ENCODE measurements around the gene PTPRO.

GRCh38 chr12:15602051-15602672, 279.9 kb downstream of the PTPRO start:
- TF ChIP-seq CTCF (IDR thresholded peaks at IDR 0.05; ENCODE audit: low read depth, low read length, missing input control) (no peak), MAX (IDR thresholded peaks at IDR 0.05) (no peak), TAF1 (conservative IDR thresholded peaks at IDR 0.05) (no peak), RAD21 (IDR thresholded peaks at IDR 0.05) (no peak), YY1 (IDR thresholded peaks at IDR 0.05) (no peak), REST (IDR thresholded peaks at IDR 0.05) (no peak), GABPA (IDR thresholded peaks at IDR 0.05 in 1 of 2, conservative IDR thresholded peaks at IDR 0.05 in 1 of 2) (no peak)

Measured in liver (tissue), 3 donors.